Spleen (tissue), 11 donors: ENCODE measurements around the gene VRK3. TPM values are rescaled to one million over a fixed set of nuclear protein-coding genes. Genes with fewer than 3 reads are reported as not detected.

Experiments
- DNase-seq: peaks from one replicate; pipeline ENCODE4 v3.0.0-alpha.2; 2020
- H3K27ac ChIP-seq, 8 donors: fragments of 200-600 bp; sonication (generic) in 7 of 8; 1 replicate in 4 of 8; 2 replicates in 4 of 8; pipeline versions ENCODE4 v1.5.0 to v1.8.0; 2016 to 2021; ENCODE audit warnings: inconsistent platforms in 4 of 8, mild to moderate bottlenecking in 4 of 8, moderate library complexity in 1 of 8
- H3K27me3 ChIP-seq, 7 donors: fragments of 200-600 bp; sonication (generic) in 6 of 7; replicated peaks in 1 of 7; 1 replicate in 4 of 7; 2 replicates in 3 of 7; pipeline versions ENCODE4 v1.5.0 to v1.8.0; 2016 to 2021; ENCODE audit warnings: inconsistent platforms in 3 of 7, mild to moderate bottlenecking in 1 of 7
- H3K36me3 ChIP-seq, 6 donors: fragments of 200-600 bp; sonication (generic) in 5 of 6; 1 replicate in 4 of 6; 2 replicates in 2 of 6; pipeline versions ENCODE4 v1.5.0 to v1.8.0; 2016 to 2021; ENCODE audit warnings: inconsistent platforms in 2 of 6
- H3K4me1 ChIP-seq, 6 donors: fragments of 200-600 bp; sonication (generic) in 5 of 6; 1 replicate in 3 of 6; 2 replicates in 3 of 6; pipeline versions ENCODE4 v1.5.0 to v1.8.0; 2016 to 2021; ENCODE audit warnings: inconsistent platforms in 3 of 6
- H3K4me3 ChIP-seq, 8 donors: fragments of 200-600 bp; sonication (generic) in 7 of 8; 1 replicate in 4 of 8; 2 replicates in 4 of 8; pipeline versions ENCODE4 v1.5.0 to v1.8.0; 2016 to 2021; ENCODE audit warnings: inconsistent platforms in 4 of 8, mild to moderate bottlenecking in 4 of 8, moderate library complexity in 2 of 8
- H3K9me3 ChIP-seq, 8 donors: fragments of 200-600 bp; sonication (generic) in 7 of 8; 1 replicate in 4 of 8; 2 replicates in 4 of 8; pipeline versions ENCODE4 v1.5.0 to v1.8.0; 2016 to 2021; ENCODE audit warnings: inconsistent platforms in 4 of 8
- CTCF ChIP-seq, 11 experiments: fragments of 200-600 bp in 7 of 11; fragments of 450-650 bp in 4 of 11; sonication (generic) in 4 of 11; IDR thresholded peaks in 8 of 11; conservative IDR thresholded peaks in 3 of 11; 1 replicate in 7 of 11; 2 replicates in 4 of 11; pipeline versions ENCODE4 v1.4.0 to v1.8.0; 2016 to 2021; ENCODE audit warnings: antibody characterized with exemption in 11 of 11, inconsistent platforms in 4 of 11, mild to moderate bottlenecking in 1 of 11
- POLR2A ChIP-seq, 3 donors: fragments of 450-650 bp; IDR thresholded peaks; one replicate each; pipeline ENCODE4 v1.5.1; 2017; ENCODE audit warnings: antibody characterized with exemption in 3 of 3, mild to moderate bottlenecking in 1 of 3
- POLR2AphosphoS5 ChIP-seq, 3 donors: sonication (generic); formaldehyde crosslinking; IDR thresholded peaks; one replicate each; pipeline ENCODE4 v1.5.1; 2017; ENCODE audit warnings: antibody characterized with exemption in 3 of 3
- WGBS, 5 donors: extraction: QIAGEN DNeasy Blood & Tissue Kit in 3 of 5; methylation state at CpG; one replicate each; pipeline versions ENCODE4 v1.1.5 to v1.1.7; 2013 to 2018; 5-methylcytosine and 5-hydroxymethylcytosine counted together
- intact Hi-C: fragments of 100-400 bp; cut with DNase I; formaldehyde crosslinking; loops from one replicate; pipeline ENCODE4 v1.15.0; 2023; ENCODE audit warnings: low total_unique reads
- polyA plus RNA-seq, 3 donors: library from polyadenylated mRNA; stranded (reverse); fragments of 200-250 nt; gene quantifications; one replicate each; pipeline ENCODE4 v1.2.1, GENCODE V29; 2013
- total RNA-seq, 7 donors: library from RNA; depleted of rRNA in 3 of 7; stranded (reverse); fragments of >200 nt in 3 of 7; fragmentation: NEBNext Ultra II Directional in 4 of 7; extraction: Animal tissue kit (Norgen Biotek cat#: 25700) in 4 of 7; gene quantifications; one replicate each; pipeline versions ENCODE4 v1.1.0 to v1.2.1, GENCODE V29; 2016 to 2021
- donor health status: healthy with polysubstance abuse.
- donor health status: DM: no; HTN: no; CAD: no; lungs with moderate emphysema.
- donor health status: DM: no; HTN: no; CAD: no.
- donor health status: Bipolar disorder and iron deficiency.
- donor health status: healthy.
- donor health status: DM: no; HTN: no; CAD: no.
- donor health status: DM: yes; HTN: yes; CAD: no.

VRK3 gene
- total and polyA plus RNA-seq, 10 donors, result 17.0 to 60.8 (median 49.7) TPM

GRCh38 chr19:49931293-49932040 is 93.7 kb downstream of the VRK3 start:
- Histone ChIP-seq H3K4me1 (peaks cover 16 to 51% (median 34%) of the 10 kb centered on the region in 6 donors), H3K27me3 (no peaks in the 10 kb centered on the region), H3K27ac (peak overlapping the region in 4 of 8 donors; percentile 88 to 97 (median 94)), H3K4me3 (no peak overlapping the region), H3K9me3 (no peaks in the 10 kb centered on the region), H3K36me3 (peaks cover 0 to 35% (median 0%) of the 10 kb centered on the region in 6 donors)
- DNase-seq, result no peak
- TF ChIP-seq CTCF (IDR thresholded peaks at IDR 0.05 in 8 of 11, conservative IDR thresholded peaks at IDR 0.05 in 3 of 11) (no peak), POLR2A (IDR thresholded peaks at IDR 0.05) (no peak), POLR2AphosphoS5 (IDR thresholded peaks at IDR 0.05) (no peak)
- intact Hi-C loops, result no loop called here
- WGBS, 5 donors, result 88 to 98% (median 96%) methylated on average over 7 of the region's 7 CpGs

GRCh38 chr19:49930483-49931011 is 94.6 kb downstream of the VRK3 start:
- Histone ChIP-seq H3K36me3 (peaks cover 0 to 44% (median 1%) of the 10 kb centered on the region in 6 donors), H3K27me3 (no peaks in the 10 kb centered on the region), H3K4me3 (peak overlapping the region in 6 of 8 donors; percentile 93 to 100 (median 100)), H3K4me1 (peaks cover 16 to 60% (median 40%) of the 10 kb centered on the region in 6 donors), H3K27ac (peak overlapping the region in 7 of 8 donors; percentile 88 to 97 (median 95)), H3K9me3 (no peaks in the 10 kb centered on the region)
- 57 to 77% (median 66%) methylated on average over 15 of the region's 15 CpGs for WGBS, 5 donors
- peak; percentile 86 for DNase-seq
- TF ChIP-seq POLR2AphosphoS5 (IDR thresholded peaks at IDR 0.05) (peak in 2 of 3 donors; percentile 27 to 28), POLR2A (IDR thresholded peaks at IDR 0.05) (no peak), CTCF (IDR thresholded peaks at IDR 0.05 in 8 of 11, conservative IDR thresholded peaks at IDR 0.05 in 3 of 11) (no peak)
- intact Hi-C loops, result no loop called here

DNA sequence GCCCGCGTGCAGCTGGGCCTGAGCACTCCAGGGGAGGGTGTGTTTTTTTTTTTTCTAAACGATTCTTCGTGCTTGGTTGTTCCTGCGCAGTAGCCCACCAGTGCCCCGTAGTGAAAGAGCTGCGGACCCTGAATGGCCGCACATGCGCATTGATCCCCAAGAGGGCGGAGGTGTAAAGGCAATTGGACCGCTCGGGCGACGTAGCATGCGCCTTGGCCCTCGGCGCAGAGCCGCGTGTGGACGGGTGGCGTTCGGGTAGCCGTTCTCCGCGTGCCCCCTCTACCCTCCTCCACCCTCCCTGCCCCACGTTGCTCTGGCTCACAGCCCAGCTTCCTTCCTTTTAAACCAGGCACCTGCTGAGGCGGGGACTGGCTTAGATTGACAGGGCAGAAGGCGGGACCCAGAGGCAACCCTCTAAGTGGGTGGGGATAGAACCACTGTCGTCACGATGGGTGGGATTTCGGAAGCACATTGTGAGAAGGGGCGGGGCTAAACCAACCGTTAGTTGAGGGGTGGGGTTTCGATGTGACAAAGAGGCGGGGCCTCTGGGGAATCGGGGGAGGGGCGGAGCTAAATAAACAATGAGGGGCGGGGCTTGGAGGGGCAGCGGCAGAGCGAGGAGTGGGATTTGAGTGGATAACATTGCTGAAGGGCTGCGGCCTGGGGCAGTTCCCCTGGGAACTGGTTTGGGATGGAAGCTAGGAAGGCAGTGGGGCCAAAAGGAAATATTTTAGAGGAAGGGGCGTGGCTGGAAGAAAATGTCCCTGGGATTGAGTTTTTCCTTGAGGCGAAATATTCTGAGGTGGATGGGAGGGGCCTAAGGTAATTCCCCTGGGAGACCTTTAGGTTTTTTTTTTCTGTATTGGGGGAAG is 95.3 kb downstream of the VRK3 start:
- no peaks in the 10 kb centered on the region for H3K27me3 ChIP-seq
- H3K9me3 ChIP-seq, result no peaks in the 10 kb centered on the region
- H3K4me1 ChIP-seq, result peaks cover 16 to 67% (median 45%) of the 10 kb centered on the region in 6 donors
- peak; percentile 96 for DNase-seq
- H3K36me3 ChIP-seq, result peaks cover 0 to 51% (median 7%) of the 10 kb centered on the region in 6 donors
- intact Hi-C loops, result no loop called here
- H3K4me3 ChIP-seq, result peak overlapping the region; percentile 92 to 100 (median 98)
- TF ChIP-seq CTCF (IDR thresholded peaks at IDR 0.05 in 8 of 11, conservative IDR thresholded peaks at IDR 0.05 in 3 of 11) (peak in 6 of 11 experiments; percentile 18 to 44 (median 36)), POLR2A (IDR thresholded peaks at IDR 0.05) (peak; percentile 28 to 89 (median 88)), POLR2AphosphoS5 (IDR thresholded peaks at IDR 0.05) (peak; percentile 98 to 99 (median 98))
- H3K27ac ChIP-seq, result peak overlapping the region; percentile 88 to 97 (median 94)
- 4 to 5% (median 5%) methylated on average over 41 to 43 of the region's 43 CpGs for WGBS, 5 donors
